Hepatocyte (in vitro differentiated cells): ENCODE measurements around the gene KRT3.

Experiments used
- CTCF ChIP-seq: fragments of 200-600 bp; sonication (generic); IDR thresholded peaks from 2 replicates; pipeline ENCODE4 v1.5.1; 2016; ENCODE audit warnings: antibody characterized with exemption, mild to moderate bottlenecking; ENCODE audit not compliant: poor library complexity
- EZH2 ChIP-seq: fragments of 200-600 bp; sonication (generic); IDR thresholded peaks from 2 replicates; pipeline ENCODE4 v1.6.1; 2016; ENCODE audit warnings: antibody characterized with exemption, mild to moderate bottlenecking, borderline replicate concordance

- no peak for TF ChIP-seq CTCF
- TF ChIP-seq EZH2 = no peak
Observed at GRCh38 chr12:52799505-52800211, 3.7 kb upstream of the KRT3 start.
